Aorta (tissue), 5 donors: ENCODE data around the gene SLC36A3. TPM values are rescaled to one million over a fixed set of nuclear protein-coding genes. Genes with fewer than 3 reads are reported as not detected.
"Not testable (repeated sequence)": the region's sequence is repeated elsewhere in the genome, so short reads cannot be mapped to it uniquely, and the experiment has no call there.

Source experiments
- ATAC-seq: fragments of 200-7000 bp; cut with Tn5 transposase; one replicate; pipeline ENCODE4 v1.9.1; 2022; ENCODE audit warnings: moderate library complexity; ENCODE audit not compliant: low FRiP score
- DNase-seq, 2 donors: peaks; one replicate each; pipeline ENCODE4 v3.0.0-alpha.2; 2020
- H3K27ac ChIP-seq, 2 donors: one replicate each; pipeline ENCODE4 v1.5.1; 2013; ENCODE audit warnings: low read length in 2 of 2, mild to moderate bottlenecking in 2 of 2, moderate library complexity in 2 of 2, control low read depth in 1 of 2, inconsistent platforms in 1 of 2, low read depth in 1 of 2
- H3K27me3 ChIP-seq, 2 donors: one replicate each; pipeline ENCODE4 v1.6.1; 2013; ENCODE audit warnings: control low read depth in 1 of 2, low read length in 1 of 2, mild to moderate bottlenecking in 1 of 2, moderate library complexity in 1 of 2; ENCODE audit not compliant: insufficient read depth in 2 of 2, control insufficient read depth in 1 of 2
- H3K36me3 ChIP-seq, 2 donors: one replicate each; pipeline ENCODE4 v1.6.1; 2013; ENCODE audit warnings: control low read depth in 1 of 2, low read length in 1 of 2, mild to moderate bottlenecking in 1 of 2; ENCODE audit not compliant: insufficient read depth in 2 of 2, control insufficient read depth in 1 of 2
- H3K4me1 ChIP-seq, 2 donors: one replicate each; pipeline ENCODE4 v1.6.1; 2013; ENCODE audit warnings: low read length in 2 of 2, control low read depth in 1 of 2, mild to moderate bottlenecking in 1 of 2, moderate library complexity in 1 of 2; ENCODE audit not compliant: insufficient read depth in 2 of 2, control insufficient read depth in 1 of 2
- H3K4me3 ChIP-seq, 2 donors: one replicate each; pipeline ENCODE4 v1.5.1; 2013; ENCODE audit warnings: low read length in 2 of 2, control low read depth in 1 of 2, mild to moderate bottlenecking in 1 of 2
- H3K9me3 ChIP-seq: one replicate; pipeline ENCODE4 v1.6.1; 2013; ENCODE audit warnings: mild to moderate bottlenecking, low read length; ENCODE audit not compliant: control insufficient read depth
- WGBS, 2 donors: extraction: QIAGEN DNeasy Blood & Tissue Kit; methylation state at CpG; one replicate each; pipeline ENCODE4 v1.1.7; 2013; 5-methylcytosine and 5-hydroxymethylcytosine counted together
- intact Hi-C, 2 donors: fragments of 100-400 bp; cut with DNase I; formaldehyde crosslinking; loops; one replicate each; pipeline versions ENCODE4 v1.14.2 to v1.15.0; 2022
- polyA plus RNA-seq, 2 donors: library from polyadenylated mRNA; stranded (reverse); fragments of 200-250 nt; gene quantifications; one replicate each; pipeline ENCODE4 v1.2.3, GENCODE V29; 2013
- total RNA-seq, 2 donors: library from RNA; stranded (reverse); fragmentation: NEBNext Ultra II Directional; extraction: Animal tissue kit (Norgen Biotek cat#: 25700); gene quantifications; one replicate each; pipeline ENCODE4 v1.2.1, GENCODE V29; 2021
- donor health status: healthy with polysubstance abuse.
- donor health status: Bipolar disorder and iron deficiency.
- donor health status: DM: no; HTN: no; CAD: no.
- donor health status: DM: no; HTN: no; CAD: no.
- donor health status: DM: yes; HTN: yes; CAD: no.

The SLC36A3 gene
- total and polyA plus RNA-seq, 4 donors: not detected

DNA sequence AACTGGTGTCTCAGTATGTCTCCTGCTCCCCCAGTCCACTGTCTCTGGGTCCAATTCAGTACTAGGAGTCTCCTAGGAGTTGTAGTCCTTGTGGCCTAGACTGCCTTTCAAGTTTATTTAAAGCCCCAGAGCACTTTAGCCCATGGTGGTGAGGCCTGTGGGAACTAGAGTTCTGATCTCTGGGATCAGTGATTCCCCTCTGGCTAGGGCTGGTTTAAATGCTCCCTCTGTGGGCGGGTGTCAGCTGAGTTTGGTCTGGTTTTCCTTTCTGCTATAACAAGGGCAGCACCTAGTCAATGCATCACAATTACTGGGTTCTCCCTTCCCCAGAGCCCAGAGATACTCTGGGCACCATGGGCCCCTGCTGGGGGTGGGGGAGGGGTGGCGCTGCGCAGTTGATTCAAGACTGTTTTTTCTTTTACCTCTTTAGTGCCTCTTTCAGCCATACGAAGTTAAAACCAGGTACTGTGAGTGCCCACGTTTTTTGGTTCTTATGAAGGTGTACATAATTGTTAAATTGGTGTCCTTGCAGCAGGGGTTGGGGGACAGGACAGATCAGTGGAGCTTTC lies 9.3 kb upstream of the SLC36A3 start:
- H3K27ac ChIP-seq: no peak overlapping the region
- WGBS, 2 donors: 82 to 86% methylated on average over 5 of the region's 5 CpGs
- no peaks in the 10 kb centered on the region for H3K27me3 ChIP-seq
- no peak overlapping the region for H3K4me3 ChIP-seq
- DNase-seq (no peak), ATAC-seq (no peak)
- H3K4me1 ChIP-seq: no peaks in the 10 kb centered on the region
- no peaks in the 10 kb centered on the region for H3K36me3 ChIP-seq
- intact Hi-C loops: no loop called here
- peaks cover 4% of the 10 kb centered on the region for H3K9me3 ChIP-seq

GRCh38 chr5:151310932-151311331 lies 7.4 kb upstream of the SLC36A3 start:
- ATAC-seq (no peak), DNase-seq (no peak)
- Histone ChIP-seq H3K4me1 (no peaks in the 10 kb centered on the region), H3K27me3 (no peaks in the 10 kb centered on the region), H3K4me3 (no peak overlapping the region), H3K9me3 (peaks cover 4% of the 10 kb centered on the region), H3K27ac (no peak overlapping the region), H3K36me3 (no peaks in the 10 kb centered on the region)
- intact Hi-C loops: no loop called here

- H3K36me3 ChIP-seq, H3K4me3 ChIP-seq, intact Hi-C loops, ATAC-seq, H3K27me3 ChIP-seq, H3K9me3 ChIP-seq, H3K27ac ChIP-seq, H3K4me1 ChIP-seq, DNase-seq: not testable (repeated sequence)
- WGBS, 2 donors: 83 to 89% methylated on average over 15 of the region's 15 CpGs
These were observed 6.3 kb upstream of the SLC36A3 start for GRCh38 chr5:151309821-151310220.

DNA sequence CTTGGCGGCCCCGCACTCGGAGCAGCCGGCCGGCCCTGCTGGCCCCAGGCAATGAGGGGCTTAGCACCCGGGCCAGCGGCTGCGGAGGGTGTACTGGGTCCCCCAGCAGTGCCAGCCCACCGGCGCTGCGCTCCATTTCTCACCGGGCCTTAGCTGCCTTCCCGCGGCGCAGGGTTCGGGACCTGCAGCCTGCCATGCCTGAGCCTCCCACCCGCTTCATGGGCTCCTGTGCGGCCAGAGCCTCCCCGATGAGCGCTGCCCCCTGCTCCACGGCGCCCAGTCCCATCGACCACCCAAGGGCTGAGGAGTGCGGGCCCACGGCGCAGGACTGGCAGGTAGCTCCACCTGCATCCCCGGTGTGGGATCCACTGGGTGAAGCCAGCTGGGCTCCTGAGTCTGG lies 5.7 kb upstream of the SLC36A3 start:
- H3K4me3 ChIP-seq, H3K4me1 ChIP-seq, DNase-seq, H3K9me3 ChIP-seq, intact Hi-C loops, ATAC-seq, H3K27me3 ChIP-seq, H3K27ac ChIP-seq, H3K36me3 ChIP-seq: not testable (repeated sequence)
- WGBS, 2 donors: 97 to 98% methylated on average over 14 to 27 of the region's 27 CpGs

- Histone ChIP-seq H3K4me3 (no peak overlapping the region), H3K9me3 (no peaks in the 10 kb centered on the region), H3K27me3 (no peaks in the 10 kb centered on the region), H3K4me1 (no peaks in the 10 kb centered on the region), H3K27ac (no peak overlapping the region), H3K36me3 (no peaks in the 10 kb centered on the region)
- ATAC-seq: peak; percentile 59
- no peak for DNase-seq
- intact Hi-C loops: no loop called here
- WGBS, 2 donors: 34 to 81% methylated on average over 6 of the region's 6 CpGs
These were observed 5.3 kb downstream of the SLC36A3 start for GRCh38 chr5:151298063-151298855.

- H3K36me3 ChIP-seq: no peaks in the 10 kb centered on the region
- no peaks in the 10 kb centered on the region for H3K27me3 ChIP-seq
- intact Hi-C loops: no loop called here
- no peak overlapping the region for H3K27ac ChIP-seq
- WGBS, 2 donors: 56 to 69% methylated on average over 2 of the region's 2 CpGs
- no peak overlapping the region for H3K4me3 ChIP-seq
- H3K4me1 ChIP-seq: no peaks in the 10 kb centered on the region
- H3K9me3 ChIP-seq: no peaks in the 10 kb centered on the region
- DNase-seq: no peak
- ATAC-seq: no peak
These were observed 6.6 kb downstream of the SLC36A3 start for GRCh38 chr5:151296974-151297373.

DNA sequence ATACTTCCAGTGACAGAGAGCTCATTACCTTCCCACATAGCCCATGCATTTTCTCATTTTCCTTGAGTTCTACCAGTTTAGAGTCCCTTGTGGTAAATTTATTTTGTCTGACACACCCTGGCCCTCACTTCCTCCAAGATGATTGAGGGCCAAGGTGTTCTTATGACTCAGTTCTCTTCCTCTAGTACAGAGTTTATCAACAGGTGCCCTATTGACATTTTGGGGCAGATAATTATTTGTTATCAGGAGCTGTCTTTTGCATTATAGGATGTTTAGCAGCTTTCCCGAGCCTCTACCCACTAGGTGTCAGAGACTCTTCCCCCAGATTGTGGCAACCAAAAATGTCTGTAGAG lies 7.1 kb downstream of the SLC36A3 start:
- no peaks in the 10 kb centered on the region for H3K36me3 ChIP-seq
- H3K9me3 ChIP-seq: no peaks in the 10 kb centered on the region
- intact Hi-C loops: no loop called here
- no peaks in the 10 kb centered on the region for H3K27me3 ChIP-seq
- ATAC-seq: no peak
- no peak for DNase-seq
- H3K4me3 ChIP-seq: no peak overlapping the region
- H3K4me1 ChIP-seq: no peaks in the 10 kb centered on the region
- WGBS, 2 donors: 82 to 96% methylated on average over 1 of the region's 1 CpG
- no peak overlapping the region for H3K27ac ChIP-seq

DNA sequence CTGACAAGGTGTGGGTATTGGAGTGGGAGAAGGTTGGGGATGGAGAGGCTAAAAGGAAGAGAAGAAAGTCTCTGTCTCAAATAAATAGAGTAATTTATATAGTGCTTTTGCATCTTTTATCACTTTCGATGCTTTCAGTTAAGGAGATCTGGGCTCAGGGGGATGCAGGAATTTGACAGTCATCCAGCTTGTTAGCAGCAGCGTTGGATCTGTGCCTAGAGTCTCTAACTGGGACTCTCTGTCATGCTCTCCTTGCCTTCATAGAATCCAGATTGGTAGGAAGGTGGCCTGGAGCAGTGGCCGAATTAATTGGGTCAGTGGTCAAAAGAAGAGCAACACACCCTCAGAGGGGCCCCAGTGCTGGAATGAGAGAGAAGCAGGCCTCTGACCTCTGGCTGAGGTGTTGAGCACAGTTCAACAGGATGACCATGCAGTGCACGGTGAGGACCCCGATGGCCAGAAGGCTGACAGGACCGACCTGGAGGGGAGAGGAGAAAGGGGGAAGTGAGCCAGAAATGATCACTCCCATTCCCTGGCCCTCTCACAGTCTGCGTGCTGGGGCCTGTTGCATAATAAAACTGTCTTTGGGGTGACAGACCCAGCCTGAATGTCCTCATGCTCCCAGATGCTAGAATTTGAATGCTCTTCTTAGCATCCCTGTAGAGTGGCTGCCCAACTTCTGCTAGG lies 7.6 kb downstream of the SLC36A3 start:
- no peak overlapping the region for H3K27ac ChIP-seq
- H3K27me3 ChIP-seq: no peaks in the 10 kb centered on the region
- no peaks in the 10 kb centered on the region for H3K36me3 ChIP-seq
- H3K9me3 ChIP-seq: no peaks in the 10 kb centered on the region
- no peak overlapping the region for H3K4me3 ChIP-seq
- WGBS, 2 donors: 41 to 42% methylated on average over 7 of the region's 7 CpGs
- intact Hi-C loops: no loop called here
- DNase-seq (no peak), ATAC-seq (peak; percentile 57)
- no peaks in the 10 kb centered on the region for H3K4me1 ChIP-seq

GRCh38 chr5:151295138-151295537 lies 8.4 kb downstream of the SLC36A3 start:
- H3K4me1 ChIP-seq: no peaks in the 10 kb centered on the region
- H3K4me3 ChIP-seq: no peak overlapping the region
- H3K27ac ChIP-seq: no peak overlapping the region
- intact Hi-C loops: no loop called here
- ATAC-seq (no peak), DNase-seq (no peak)
- no peaks in the 10 kb centered on the region for H3K36me3 ChIP-seq
- WGBS, 2 donors: 86% methylated on average over 5 of the region's 5 CpGs
- H3K9me3 ChIP-seq: no peaks in the 10 kb centered on the region
- H3K27me3 ChIP-seq: no peaks in the 10 kb centered on the region
